ENCODE results near the gene TIMP3. TPM values are rescaled to one million over a fixed set of nuclear protein-coding genes. Genes with fewer than 3 reads are reported as not detected.

TIMP3 gene
- total RNA-seq, 1 experiment from 2014 or later, result 0.87 TPM

DNA sequence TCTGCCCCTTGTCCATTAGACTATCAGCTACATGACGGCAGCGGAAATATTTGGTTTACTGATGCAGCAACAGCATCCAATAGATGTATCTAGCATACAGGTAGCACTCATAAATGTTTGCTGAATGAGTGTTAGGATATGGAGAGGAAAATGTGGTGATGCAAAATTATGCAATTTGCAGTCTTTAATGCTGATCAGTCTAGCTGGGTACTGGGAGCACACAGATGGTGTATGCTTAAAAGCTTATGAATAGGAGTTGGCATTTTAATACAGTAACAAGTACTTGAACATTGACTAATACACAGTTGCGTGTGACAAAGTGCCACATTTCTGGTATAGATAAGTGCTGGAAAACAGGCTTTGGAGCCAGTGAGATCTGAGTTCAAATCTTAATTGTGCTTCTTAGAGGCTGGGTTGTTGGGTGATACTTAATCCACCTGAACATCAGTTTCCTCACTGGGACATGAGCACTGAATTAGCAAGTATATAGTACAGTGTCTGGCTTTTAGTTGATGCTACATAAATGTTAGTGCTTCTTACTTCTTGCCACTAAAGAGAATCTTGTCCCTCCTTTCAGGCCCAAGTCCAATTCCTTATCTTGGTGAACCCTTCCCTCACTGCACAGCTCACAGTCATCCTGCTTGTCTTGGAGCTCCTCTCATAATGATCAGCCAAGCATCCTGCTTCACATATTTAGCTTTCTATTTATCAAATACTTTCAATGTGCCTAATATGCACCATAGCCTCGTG is 99.6 kb downstream of the TIMP3 start:
- Histone ChIP-seq H2BK20ac (ENCODE audit: low read depth, low read length, poor library complexity, severe bottlenecking) (no peak overlapping the region), H4K8ac (replicated peaks; ENCODE audit: insufficient read length, low read depth, low read length) (no peak overlapping the region), H3K14ac (ENCODE audit: insufficient read depth, low read length) (no peak overlapping the region), H3K9ac (ENCODE audit: extremely low read depth, insufficient read length, low read length) (no peak overlapping the region), H2BK12ac (ENCODE audit: insufficient read length, low read depth, low read length) (no peak overlapping the region), H3K27ac (ENCODE audit: insufficient read length, low read depth, low read length) (no peak overlapping the region), H3K79me2 (ENCODE audit: insufficient read depth, low read length) (no peaks in the 10 kb centered on the region), H3K23me2 (ENCODE audit: insufficient read length, low read depth, low read length, poor library complexity, severe bottlenecking) (no peaks in the 10 kb centered on the region), H4K20me1 (ENCODE audit: control insufficient read depth, insufficient read depth, insufficient read length) (no peaks in the 10 kb centered on the region), H3K9me3 (ENCODE audit: control insufficient read depth, low read depth, low read length) (no peaks in the 10 kb centered on the region), H3K4ac (ENCODE audit: low read depth, low read length) (no peak overlapping the region), H3K23ac (ENCODE audit: insufficient read length, low read depth, low read length) (no peak overlapping the region), H2BK15ac (ENCODE audit: low read depth, low read length) (no peak overlapping the region), H3K56ac (ENCODE audit: insufficient read length, low read depth, low read length) (no peak overlapping the region), H3K4me1 (ENCODE audit: insufficient read depth, low read length) (no peaks in the 10 kb centered on the region), H2AK5ac (ENCODE audit: insufficient read length, low read length) (no peak overlapping the region), H2BK120ac (ENCODE audit: low read depth, low read length, poor library complexity, severe bottlenecking) (no peak overlapping the region), H3K27me3 (ENCODE audit: insufficient read depth, low read length) (no peaks in the 10 kb centered on the region), H4K91ac (ENCODE audit: insufficient read length, low read depth, low read length) (no peak overlapping the region), H3K79me1 (ENCODE audit: insufficient read depth, low read depth, low read length, poor library complexity, severe bottlenecking) (no peaks in the 10 kb centered on the region), H3T11ph (ENCODE audit: low read length) (no peak overlapping the region), H2AFZ (ENCODE audit: low read length) (no peak overlapping the region), H3K4me2 (ENCODE audit: insufficient read depth, insufficient read length, low read length) (no peak overlapping the region), H3K18ac (ENCODE audit: insufficient read length, low read depth, low read length) (no peak overlapping the region), H4K5ac (ENCODE audit: insufficient read length, low read depth, low read length) (no peak overlapping the region), H2BK5ac (ENCODE audit: insufficient read length, low read length) (no peak overlapping the region)
- WGBS (ENCODE audit: extremely low coverage, insufficient read length, low lambda C conversion rate), result no CpG with 5 or more reads among the region's 4 CpGs
- Mint-ChIP-seq H3K27ac (no peak overlapping the region), H3K4me3 (no peak overlapping the region), H3K9me3 (no peaks in the 10 kb centered on the region), H3K4me1 (no peaks in the 10 kb centered on the region), H3K36me3 (ENCODE audit: insufficient read depth in 1 of 3, low read depth in 3 of 3) (peaks cover 4 to 13% (median 4%) of the 10 kb centered on the region in 3 experiments; a peak in 6 of 7 replicates), H3K27me3 (ENCODE audit: low read depth) (no peaks in the 10 kb centered on the region)
- TF ChIP-seq, protein P1, sequence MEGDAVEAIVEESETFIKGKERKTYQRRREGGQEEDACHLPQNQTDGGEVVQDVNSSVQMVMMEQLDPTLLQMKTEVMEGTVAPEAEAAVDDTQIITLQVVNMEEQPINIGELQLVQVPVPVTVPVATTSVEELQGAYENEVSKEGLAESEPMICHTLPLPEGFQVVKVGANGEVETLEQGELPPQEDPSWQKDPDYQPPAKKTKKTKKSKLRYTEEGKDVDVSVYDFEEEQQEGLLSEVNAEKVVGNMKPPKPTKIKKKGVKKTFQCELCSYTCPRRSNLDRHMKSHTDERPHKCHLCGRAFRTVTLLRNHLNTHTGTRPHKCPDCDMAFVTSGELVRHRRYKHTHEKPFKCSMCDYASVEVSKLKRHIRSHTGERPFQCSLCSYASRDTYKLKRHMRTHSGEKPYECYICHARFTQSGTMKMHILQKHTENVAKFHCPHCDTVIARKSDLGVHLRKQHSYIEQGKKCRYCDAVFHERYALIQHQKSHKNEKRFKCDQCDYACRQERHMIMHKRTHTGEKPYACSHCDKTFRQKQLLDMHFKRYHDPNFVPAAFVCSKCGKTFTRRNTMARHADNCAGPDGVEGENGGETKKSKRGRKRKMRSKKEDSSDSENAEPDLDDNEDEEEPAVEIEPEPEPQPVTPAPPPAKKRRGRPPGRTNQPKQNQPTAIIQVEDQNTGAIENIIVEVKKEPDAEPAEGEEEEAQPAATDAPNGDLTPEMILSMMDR (conservative IDR thresholded peaks at IDR 0.05), result no peak
- no peak for DNase-seq
